Nephron (organoid): ENCODE results near the gene CPOX.

Source experiments
- H3K27ac Mint-ChIP-seq, 3 experiments: 2 replicates each; pipeline ENCODE4 v1.8.0; 2020; ENCODE audit warnings: mixed read lengths in 3 of 3, mild to moderate bottlenecking in 2 of 3, moderate library complexity in 1 of 3
- H3K27me3 Mint-ChIP-seq: 2 replicates; pipeline ENCODE4 v1.8.0; 2021; ENCODE audit warnings: low read depth, mild to moderate bottlenecking, moderate library complexity, mixed read lengths
- H3K36me3 Mint-ChIP-seq: 2 replicates; pipeline ENCODE4 v1.8.0; 2020; ENCODE audit warnings: low read depth, mixed read lengths
- H3K4me1 Mint-ChIP-seq: 2 replicates; pipeline ENCODE4 v1.8.0; 2020; ENCODE audit warnings: mixed read lengths
- H3K4me3 Mint-ChIP-seq, 3 experiments: 2 replicates each; pipeline ENCODE4 v1.8.0; 2020; ENCODE audit warnings: mild to moderate bottlenecking in 3 of 3, mixed read lengths in 3 of 3, moderate library complexity in 2 of 3
- H3K9me3 Mint-ChIP-seq: 2 replicates; pipeline ENCODE4 v1.8.0; 2020; ENCODE audit warnings: mixed read lengths
- CTCF ChIP-seq, 3 experiments: fragments of 200-600 bp; sonication (generic); IDR thresholded peaks; one replicate each; pipeline ENCODE4 v1.5.0; 2021; ENCODE audit warnings: antibody characterized with exemption in 3 of 3; ENCODE audit not compliant: unreplicated experiment in 3 of 3

Gene CPOX

DNA sequence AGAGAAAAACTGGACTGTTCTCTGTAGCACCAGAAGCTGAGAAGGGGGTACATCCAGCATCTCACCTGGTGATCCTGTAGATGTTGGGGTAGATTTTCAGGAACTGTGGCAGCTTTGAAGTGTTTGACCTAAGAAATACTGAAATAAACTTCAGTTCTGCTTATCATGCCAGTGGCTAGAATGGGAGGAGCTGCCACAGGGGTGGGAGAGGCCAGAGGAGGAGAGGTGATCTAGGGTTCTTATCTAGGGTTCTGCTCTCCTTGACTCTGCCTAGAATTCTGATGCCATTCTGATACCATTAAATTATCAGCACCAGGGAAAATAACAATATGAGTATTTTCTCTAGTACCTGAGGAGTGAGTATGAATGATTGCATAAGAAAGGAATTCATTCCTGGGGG, 10.2 kb upstream of the CPOX start:
- no peaks in the 10 kb centered on the region for H3K9me3 Mint-ChIP-seq
- H3K36me3 Mint-ChIP-seq = no peaks in the 10 kb centered on the region
- no peak for TF ChIP-seq CTCF (IDR thresholded peaks at IDR 0.05; ENCODE audit: unreplicated experiment in 3 of 3)
- H3K4me1 Mint-ChIP-seq = no peaks in the 10 kb centered on the region
- H3K4me3 Mint-ChIP-seq = no peak overlapping the region
- H3K27me3 Mint-ChIP-seq = peaks cover 5% of the 10 kb centered on the region
- H3K27ac Mint-ChIP-seq = no peak overlapping the region

- Mint-ChIP-seq H3K27me3 (peaks cover 5% of the 10 kb centered on the region), H3K27ac (no peak overlapping the region), H3K36me3 (no peaks in the 10 kb centered on the region), H3K9me3 (no peaks in the 10 kb centered on the region), H3K4me1 (no peaks in the 10 kb centered on the region), H3K4me3 (no peak overlapping the region)
- TF ChIP-seq CTCF (IDR thresholded peaks at IDR 0.05; ENCODE audit: unreplicated experiment in 3 of 3) = peak; percentile 64 to 82 (median 79)
Measured at GRCh38 chr3:98602078-98602678, 8.8 kb upstream of the CPOX start.

DNA sequence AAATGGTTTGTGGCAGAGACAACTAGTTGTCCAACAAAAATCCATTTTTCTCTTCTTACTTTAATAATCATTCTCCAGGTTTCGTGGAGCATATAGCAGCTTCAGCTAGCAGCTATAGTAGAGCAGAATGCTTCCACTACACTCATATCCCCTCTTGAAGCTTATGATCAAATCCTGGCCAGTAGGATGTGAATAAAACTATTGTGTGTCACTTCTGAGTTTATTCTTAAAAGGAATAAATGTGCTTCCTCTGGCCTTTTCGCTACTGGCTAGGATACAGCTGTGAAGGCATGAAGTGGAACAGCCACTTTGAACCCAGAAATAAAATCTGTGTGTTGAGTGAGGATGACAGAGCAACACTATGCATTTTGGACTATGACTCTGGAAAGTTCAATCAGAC, 7.8 kb upstream of the CPOX start:
- H3K4me3 Mint-ChIP-seq = no peak overlapping the region
- no peak overlapping the region for H3K27ac Mint-ChIP-seq
- H3K9me3 Mint-ChIP-seq = no peaks in the 10 kb centered on the region
- H3K4me1 Mint-ChIP-seq = no peaks in the 10 kb centered on the region
- H3K36me3 Mint-ChIP-seq = no peaks in the 10 kb centered on the region
- no peak for TF ChIP-seq CTCF (IDR thresholded peaks at IDR 0.05; ENCODE audit: unreplicated experiment in 3 of 3)
- peaks cover 5% of the 10 kb centered on the region for H3K27me3 Mint-ChIP-seq

DNA sequence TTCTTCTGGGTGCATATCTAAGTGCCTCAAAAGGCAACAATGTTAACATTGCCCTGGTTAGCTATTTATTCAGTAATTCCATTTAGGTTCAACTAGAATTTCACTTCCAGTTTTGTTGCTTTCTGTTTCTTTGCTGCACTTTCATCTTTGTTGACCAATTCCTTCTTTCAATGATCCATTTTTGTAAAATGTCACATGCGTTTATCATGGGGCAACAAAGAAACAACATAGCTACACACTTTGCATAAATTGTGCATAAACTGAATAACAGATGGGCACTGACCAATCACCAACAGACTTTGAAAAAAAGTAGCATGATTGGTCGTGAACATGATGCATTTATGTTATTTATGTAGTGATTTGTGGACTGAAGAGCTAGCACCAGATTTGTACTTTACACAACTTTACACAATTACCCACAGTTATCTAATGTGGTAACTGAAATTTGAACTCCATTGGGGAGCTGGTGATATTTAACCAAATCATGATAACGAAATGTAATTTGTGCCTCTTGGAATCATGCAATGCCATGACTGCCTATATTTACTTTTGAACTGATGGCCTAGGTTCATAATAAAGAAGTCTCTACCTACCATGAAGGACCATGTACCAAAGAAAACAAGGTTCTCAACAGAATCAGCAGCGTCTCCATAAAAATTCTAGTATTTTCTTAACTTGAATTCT, 7.1 kb upstream of the CPOX start:
- no peak overlapping the region for H3K4me3 Mint-ChIP-seq
- no peak overlapping the region for H3K27ac Mint-ChIP-seq
- TF ChIP-seq CTCF (IDR thresholded peaks at IDR 0.05; ENCODE audit: unreplicated experiment in 3 of 3) = no peak
- H3K4me1 Mint-ChIP-seq = no peaks in the 10 kb centered on the region
- H3K36me3 Mint-ChIP-seq = no peaks in the 10 kb centered on the region
- H3K9me3 Mint-ChIP-seq = no peaks in the 10 kb centered on the region
- peaks cover 5% of the 10 kb centered on the region for H3K27me3 Mint-ChIP-seq

DNA sequence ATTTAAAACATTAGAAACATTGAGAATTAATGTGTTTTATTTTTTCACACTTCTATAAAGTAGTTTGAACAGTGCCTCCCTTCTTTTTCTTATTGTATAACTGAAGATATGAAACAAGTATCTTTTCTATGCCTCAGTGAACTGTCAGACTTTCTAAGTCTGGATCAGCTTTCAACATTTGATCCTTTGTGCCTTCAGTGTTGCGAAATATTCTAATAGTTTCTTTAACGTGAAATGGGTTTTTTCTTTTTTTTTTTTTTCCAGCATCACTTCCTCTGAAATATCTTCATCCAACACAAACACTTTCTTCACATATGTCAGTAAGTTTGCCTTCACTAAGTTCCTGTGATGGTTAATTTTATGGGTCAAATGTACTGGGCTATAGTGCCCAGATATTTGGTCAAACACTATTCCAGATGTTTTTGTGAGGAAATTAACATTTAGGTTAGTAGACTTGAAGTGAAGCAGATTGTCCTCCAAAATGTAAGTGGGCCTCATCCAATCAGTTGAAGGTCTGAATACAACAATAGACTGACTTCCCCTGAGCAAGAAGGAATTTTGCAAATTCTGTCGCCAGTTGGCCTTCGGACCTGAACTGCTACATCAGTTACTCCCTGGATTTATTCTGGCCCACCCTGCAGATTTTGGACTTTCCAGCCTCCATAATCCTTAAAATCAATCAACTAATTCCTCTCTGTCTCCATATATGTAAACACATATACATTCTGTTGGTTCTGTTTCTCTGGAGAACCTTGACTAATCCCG, 6.4 kb upstream of the CPOX start:
- Mint-ChIP-seq H3K9me3 (no peaks in the 10 kb centered on the region), H3K27me3 (peaks cover 5% of the 10 kb centered on the region), H3K4me3 (no peak overlapping the region), H3K36me3 (no peaks in the 10 kb centered on the region), H3K4me1 (no peaks in the 10 kb centered on the region), H3K27ac (no peak overlapping the region)
- TF ChIP-seq CTCF (IDR thresholded peaks at IDR 0.05; ENCODE audit: unreplicated experiment in 3 of 3) = no peak
